BLaER1 (cell line): ENCODE data around the gene ARID2.

Experiments used
- H3K27ac ChIP-seq: shearing (Covaris generic); formaldehyde crosslinking; 2 replicates; pipeline ENCODE4 v1.8.1; 2022
- H3K27me3 ChIP-seq: shearing (Covaris generic); formaldehyde crosslinking; 2 replicates; pipeline ENCODE4 v1.8.1; 2022
- H3K36me3 ChIP-seq: shearing (Covaris generic); formaldehyde crosslinking; 2 replicates; pipeline ENCODE4 v1.8.1; 2022
- H3K4me1 ChIP-seq: shearing (Covaris generic); formaldehyde crosslinking; 2 replicates; pipeline ENCODE4 v1.8.1; 2022
- H3K4me2 ChIP-seq: shearing (Covaris generic); formaldehyde crosslinking; 2 replicates; pipeline ENCODE4 v1.8.1; 2022
- H3K4me3 ChIP-seq: shearing (Covaris generic); formaldehyde crosslinking; 2 replicates; pipeline ENCODE4 v1.8.1; 2022
- H3K9ac ChIP-seq: shearing (Covaris generic); formaldehyde crosslinking; 2 replicates; pipeline ENCODE4 v1.8.1; 2022
- H3K9me3 ChIP-seq: shearing (Covaris generic); formaldehyde crosslinking; 2 replicates; pipeline ENCODE4 v1.8.1; 2022
- H4K20me1 ChIP-seq: shearing (Covaris generic); formaldehyde crosslinking; 2 replicates; pipeline ENCODE4 v1.8.1; 2022
- Cebpa-rat ChIP-seq: shearing (Covaris generic); IDR thresholded peaks from 2 replicates; pipeline ENCODE4 v1.8.1; 2022

Gene ARID2

DNA sequence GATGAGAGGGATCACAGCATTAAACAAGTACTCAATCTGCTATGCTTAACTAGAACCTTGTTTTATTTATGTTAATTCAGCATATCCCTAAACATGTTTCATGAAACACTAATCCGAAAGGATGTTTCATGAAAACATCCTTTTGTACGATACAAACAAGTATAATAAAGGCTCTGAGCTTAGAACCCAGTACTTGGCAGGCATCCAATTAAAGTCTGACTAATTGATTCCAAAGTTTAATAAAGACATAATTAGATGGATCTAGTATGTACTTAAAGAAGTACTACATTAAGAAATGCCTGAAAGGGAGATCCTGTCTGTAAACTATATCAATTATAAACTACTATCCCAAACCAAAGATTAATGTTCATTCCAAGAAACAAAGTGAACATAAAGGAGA lies 209.1 kb downstream of the ARID2 start:
- Histone ChIP-seq H3K36me3 (peaks cover 78% of the 10 kb centered on the region), H3K27ac (no peak overlapping the region)

DNA sequence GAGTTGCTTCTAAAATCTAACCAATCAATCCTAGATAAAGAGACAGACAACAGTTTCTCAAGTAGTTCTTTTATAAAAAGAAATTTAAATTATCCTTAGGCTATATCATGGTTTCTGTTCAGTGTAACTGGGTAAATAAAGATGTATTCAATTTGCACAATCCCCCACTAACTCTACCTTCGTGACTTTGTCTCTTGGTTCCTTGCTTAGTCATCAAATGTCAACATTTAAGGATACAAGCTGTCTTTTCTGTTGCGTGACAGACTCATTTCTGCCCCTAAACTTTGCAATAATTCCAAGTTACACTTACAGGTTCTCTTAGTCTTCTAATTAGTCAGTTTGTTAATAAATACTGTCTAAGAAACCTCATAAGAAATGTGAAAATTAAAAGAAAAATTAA lies 210.3 kb downstream of the ARID2 start:
- H3K27me3 ChIP-seq: no peaks in the 10 kb centered on the region
- H3K4me1 ChIP-seq: no peaks in the 10 kb centered on the region
- H3K9me3 ChIP-seq: no peaks in the 10 kb centered on the region
- peaks cover 80% of the 10 kb centered on the region for H3K36me3 ChIP-seq
- TF ChIP-seq Cebpa-rat: no peak
- H3K4me2 ChIP-seq: no peak overlapping the region
- no peak overlapping the region for H3K27ac ChIP-seq
- H3K9ac ChIP-seq: no peak overlapping the region
- H4K20me1 ChIP-seq: no peaks in the 10 kb centered on the region
- no peak overlapping the region for H3K4me3 ChIP-seq

More for the DNA sequence above, 209.1 kb downstream of the ARID2 start:
- no peaks in the 10 kb centered on the region for H3K4me1 ChIP-seq
- H3K4me3 ChIP-seq: no peak overlapping the region
- no peak for TF ChIP-seq Cebpa-rat
- H3K4me2 ChIP-seq: no peak overlapping the region
- no peaks in the 10 kb centered on the region for H3K27me3 ChIP-seq
- H4K20me1 ChIP-seq: no peaks in the 10 kb centered on the region
- H3K9me3 ChIP-seq: no peaks in the 10 kb centered on the region
- no peak overlapping the region for H3K9ac ChIP-seq

DNA sequence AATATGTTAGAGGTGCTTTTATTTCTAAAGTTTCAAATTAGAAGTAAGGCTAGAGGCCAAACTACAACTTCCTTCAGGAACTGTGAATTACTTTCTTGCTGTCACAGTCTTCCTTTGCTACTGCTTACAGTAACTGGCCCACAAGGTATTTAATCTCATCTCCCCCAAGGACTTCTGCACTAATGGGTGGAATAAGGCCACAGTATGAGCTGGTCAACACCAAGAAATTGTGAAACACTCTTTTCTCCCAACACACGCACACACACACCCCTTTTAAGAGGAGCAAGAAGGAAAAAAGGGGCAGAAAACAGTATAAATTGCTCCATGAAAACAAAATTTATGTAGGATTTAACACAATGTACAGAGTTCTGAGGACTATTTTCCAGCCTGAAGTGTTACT lies 215.3 kb downstream of the ARID2 start:
- Histone ChIP-seq H3K4me1 (no peaks in the 10 kb centered on the region), H3K27ac (no peak overlapping the region), H3K4me3 (no peak overlapping the region), H3K27me3 (no peaks in the 10 kb centered on the region), H3K4me2 (no peak overlapping the region), H3K9me3 (no peaks in the 10 kb centered on the region), H3K9ac (no peak overlapping the region), H3K36me3 (peaks cover 94% of the 10 kb centered on the region), H4K20me1 (0 out of 2 replicates have a peak, but pooled peaks cover 7% of the 10 kb centered on the region)
- TF ChIP-seq Cebpa-rat: no peak

DNA sequence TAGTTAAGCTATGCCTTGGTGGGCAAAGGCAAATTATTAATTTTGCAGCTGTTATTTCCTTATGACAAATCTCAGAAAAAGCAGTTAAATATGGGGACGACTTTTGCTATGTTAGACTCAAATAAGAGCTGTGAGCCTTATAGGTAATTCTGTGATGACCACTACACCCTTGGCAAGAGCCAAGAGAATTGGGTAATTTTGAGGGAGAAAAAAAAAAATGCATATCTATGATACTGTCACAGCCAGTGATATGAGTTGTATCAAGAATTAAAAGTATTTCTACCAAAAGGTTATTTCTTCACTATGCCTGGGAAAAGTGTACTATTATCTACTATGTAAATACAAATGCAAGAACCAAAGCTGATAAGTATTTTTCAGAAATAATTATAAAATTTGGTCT lies 216.9 kb downstream of the ARID2 start:
- peaks cover 83% of the 10 kb centered on the region for H3K36me3 ChIP-seq
- H3K27me3 ChIP-seq: no peaks in the 10 kb centered on the region
- H3K9me3 ChIP-seq: no peaks in the 10 kb centered on the region
- H3K4me1 ChIP-seq: no peaks in the 10 kb centered on the region
- H3K4me3 ChIP-seq: no peak overlapping the region
- H4K20me1 ChIP-seq: 0 out of 2 replicates have a peak, but pooled peaks cover 7% of the 10 kb centered on the region
- H3K27ac ChIP-seq: no peak overlapping the region
- H3K4me2 ChIP-seq: no peak overlapping the region
- H3K9ac ChIP-seq: no peak overlapping the region
- TF ChIP-seq Cebpa-rat: no peak

DNA sequence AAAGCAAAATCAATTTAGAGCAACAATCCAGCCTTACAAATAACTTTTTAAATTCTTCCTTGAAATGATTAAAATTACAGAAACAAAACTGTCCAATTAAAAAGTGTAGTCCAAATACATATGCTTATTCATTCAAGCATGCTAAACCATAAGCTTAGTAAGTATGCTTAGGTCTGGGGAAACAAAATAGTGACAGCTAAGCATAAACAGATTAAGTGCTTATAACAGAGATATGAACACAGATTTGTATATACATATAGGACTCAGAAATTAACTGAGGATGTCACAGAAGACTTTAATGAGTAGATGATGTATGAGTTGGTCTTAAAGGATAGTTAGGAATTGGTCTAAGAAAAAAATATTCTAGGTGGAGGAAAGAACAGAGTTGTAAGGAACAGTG lies 219.0 kb downstream of the ARID2 start:
- no peaks in the 10 kb centered on the region for H3K4me1 ChIP-seq
- H3K9ac ChIP-seq: no peak overlapping the region
- peaks cover 67% of the 10 kb centered on the region for H3K36me3 ChIP-seq

More for the DNA sequence above, 219.0 kb downstream of the ARID2 start:
- Histone ChIP-seq H3K27me3 (no peaks in the 10 kb centered on the region), H3K4me2 (no peak overlapping the region), H3K4me3 (no peak overlapping the region), H3K9me3 (no peaks in the 10 kb centered on the region), H3K27ac (no peak overlapping the region), H4K20me1 (0 out of 2 replicates have a peak, but pooled peaks cover 7% of the 10 kb centered on the region)
- no peak for TF ChIP-seq Cebpa-rat
